HG02610 (cell line): Measurements from ENCODE around the gene CD151.

ENCODE experiments used
- ATAC-seq: cut with Tn5 transposase; IDR thresholded peaks from one replicate; pipeline ENCODE4 v1.9.1; 2021; ENCODE audit warnings: mild to moderate bottlenecking, moderate library complexity; ENCODE audit not compliant: unreplicated experiment

Gene CD151

DNA sequence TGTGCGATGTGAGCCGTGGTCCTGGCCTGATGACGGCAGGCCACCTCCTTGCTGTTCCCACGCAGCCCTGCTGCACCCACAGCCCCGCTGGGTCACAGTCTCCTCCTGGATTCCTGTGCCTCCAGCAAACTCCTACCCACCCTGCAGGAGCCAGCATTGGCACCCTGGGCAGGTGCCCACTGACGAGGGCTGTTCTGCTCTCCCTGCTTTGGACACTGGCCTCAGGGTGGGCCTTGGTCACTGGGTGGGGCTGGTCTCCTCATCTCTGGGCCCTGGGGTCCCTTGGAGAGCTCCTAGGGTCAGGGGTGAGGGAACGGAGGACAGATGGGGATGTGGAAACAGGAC is 22.6 kb downstream of the CD151 start:
- no peak for ATAC-seq

DNA sequence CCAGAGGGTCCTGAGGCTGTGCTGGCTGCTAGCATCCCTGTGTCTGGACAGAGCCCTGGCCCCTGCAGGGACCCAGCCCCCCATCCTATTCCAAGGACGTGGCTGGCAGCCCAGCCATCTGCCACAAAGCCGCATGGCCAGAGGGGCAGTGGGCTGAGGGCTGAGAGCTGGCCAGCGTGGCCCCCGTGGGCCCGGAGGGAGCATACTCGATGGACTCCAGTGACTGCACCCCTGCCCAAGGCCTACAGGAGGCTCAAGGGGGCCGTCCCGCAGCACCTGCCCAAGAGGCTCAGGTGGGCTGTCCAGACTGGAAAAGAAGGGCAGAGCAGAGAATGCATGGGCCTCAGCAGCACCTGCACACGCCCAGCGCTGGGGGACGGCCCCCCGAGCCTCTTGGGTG is 23.0 kb downstream of the CD151 start:
- ATAC-seq: no peak

DNA sequence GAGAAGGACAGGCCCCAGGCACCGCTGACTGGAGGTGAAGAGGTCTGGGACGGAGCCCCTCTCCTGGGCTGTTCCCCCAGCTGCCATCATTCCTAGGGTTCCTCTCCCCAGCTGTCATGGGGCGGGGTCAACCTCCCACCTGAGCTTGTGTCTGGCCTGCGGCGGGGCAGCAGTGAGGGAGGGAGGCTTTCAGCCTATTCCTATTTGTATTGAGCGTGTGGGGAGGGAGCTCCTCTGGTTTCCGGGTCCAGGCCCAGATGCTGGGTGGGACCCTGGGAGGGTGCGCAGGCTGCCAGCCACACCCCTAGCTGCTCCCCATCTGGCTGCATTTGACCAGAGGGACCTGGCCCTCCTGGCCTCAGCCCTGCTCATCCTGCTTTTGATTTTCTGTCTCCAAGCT is 23.6 kb downstream of the CD151 start:
- ATAC-seq: no peak

DNA sequence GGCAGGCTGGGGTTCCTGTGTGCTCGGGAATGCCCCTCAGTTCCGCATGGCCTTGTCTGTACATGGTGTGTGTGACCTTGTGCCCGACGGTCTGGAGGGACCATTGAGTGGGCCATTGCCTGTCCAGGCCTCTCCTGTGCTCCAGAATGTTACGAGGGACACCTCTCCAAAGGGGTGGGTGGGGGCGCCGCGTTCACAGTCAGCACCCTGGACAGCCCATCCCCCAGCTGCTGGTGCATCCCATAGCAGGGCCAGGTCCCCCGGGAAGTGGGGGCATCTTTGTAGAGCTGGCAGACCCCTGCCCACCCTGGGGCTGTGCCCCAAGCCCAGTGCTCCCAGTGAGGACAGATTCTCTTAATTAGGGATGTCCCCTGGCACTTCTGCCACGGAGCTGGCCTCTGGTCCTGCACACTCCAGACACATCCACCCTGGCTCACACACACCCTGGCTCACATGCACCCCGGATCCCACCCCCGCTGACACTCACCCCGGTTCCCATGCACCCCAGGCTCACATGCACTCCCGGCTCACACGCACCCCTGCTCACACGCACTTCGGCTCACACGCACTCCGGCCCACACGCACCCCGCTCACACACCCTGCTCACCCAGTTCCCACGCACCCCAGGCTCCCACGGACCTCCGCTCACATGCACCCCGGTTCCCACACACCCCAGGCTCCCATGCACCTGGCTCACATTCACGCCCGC is 25.5 kb downstream of the CD151 start:
- ATAC-seq: no peak

DNA sequence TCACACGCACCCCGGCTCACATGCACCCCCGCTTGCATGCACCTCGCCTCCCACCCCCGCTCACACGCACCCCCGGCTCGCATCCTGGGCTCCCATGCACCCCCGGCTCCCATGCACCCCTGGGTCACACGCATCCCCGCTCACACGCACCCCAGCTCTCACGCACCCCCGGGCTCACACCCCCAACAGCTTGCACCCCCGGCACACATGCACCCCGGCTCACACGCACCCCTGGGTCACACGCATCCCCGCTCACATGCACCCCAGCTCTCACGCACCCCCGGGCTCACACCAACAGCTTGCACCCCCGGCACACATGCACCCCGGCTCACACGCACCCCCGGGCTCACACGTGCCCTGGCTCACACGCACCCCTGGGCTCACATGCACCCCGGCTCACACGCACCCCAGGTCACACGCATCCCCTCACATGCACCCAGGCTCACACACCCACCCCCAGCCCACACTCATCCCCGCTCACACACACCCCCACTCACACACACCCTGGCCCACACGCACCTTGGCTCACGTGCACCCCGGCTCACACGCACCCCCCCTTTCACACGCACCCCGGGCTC is 26.1 kb downstream of the CD151 start:
- no peak for ATAC-seq

DNA sequence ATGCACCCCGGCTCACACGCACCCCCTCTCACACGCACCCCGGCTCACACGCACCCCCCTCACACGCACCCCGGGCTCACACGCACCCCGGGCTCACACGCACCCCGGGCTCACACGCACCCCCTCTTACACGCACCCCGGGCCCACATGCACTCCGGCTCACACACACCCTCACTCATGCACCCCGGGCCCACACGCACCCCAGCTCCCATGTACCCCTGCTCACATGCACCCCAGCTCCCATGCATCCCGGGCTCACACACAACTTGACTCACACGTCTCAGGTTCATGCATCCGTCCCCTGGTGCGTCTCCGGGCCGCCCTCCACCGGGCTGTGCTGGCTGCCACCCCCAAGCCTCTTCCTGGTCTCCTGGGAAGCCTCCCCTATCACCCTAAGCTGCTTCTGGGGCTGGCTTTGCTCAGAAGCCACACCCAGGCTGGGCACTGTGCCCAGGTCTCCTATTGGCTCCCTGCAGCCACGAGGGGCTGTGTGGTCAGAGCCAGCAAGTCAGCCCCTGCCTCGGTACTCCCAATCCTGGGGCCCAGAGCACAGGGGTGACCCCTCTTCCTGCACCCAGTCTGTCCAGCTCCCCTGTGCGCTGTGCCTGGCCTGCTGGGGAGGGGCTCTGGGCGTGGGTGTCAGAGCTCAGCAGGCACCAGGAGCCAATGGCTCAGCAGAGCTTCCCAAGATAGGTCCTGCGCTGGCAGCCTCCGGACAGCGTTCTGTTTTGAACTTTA is 26.8 kb downstream of the CD151 start:
- no peak for ATAC-seq

DNA sequence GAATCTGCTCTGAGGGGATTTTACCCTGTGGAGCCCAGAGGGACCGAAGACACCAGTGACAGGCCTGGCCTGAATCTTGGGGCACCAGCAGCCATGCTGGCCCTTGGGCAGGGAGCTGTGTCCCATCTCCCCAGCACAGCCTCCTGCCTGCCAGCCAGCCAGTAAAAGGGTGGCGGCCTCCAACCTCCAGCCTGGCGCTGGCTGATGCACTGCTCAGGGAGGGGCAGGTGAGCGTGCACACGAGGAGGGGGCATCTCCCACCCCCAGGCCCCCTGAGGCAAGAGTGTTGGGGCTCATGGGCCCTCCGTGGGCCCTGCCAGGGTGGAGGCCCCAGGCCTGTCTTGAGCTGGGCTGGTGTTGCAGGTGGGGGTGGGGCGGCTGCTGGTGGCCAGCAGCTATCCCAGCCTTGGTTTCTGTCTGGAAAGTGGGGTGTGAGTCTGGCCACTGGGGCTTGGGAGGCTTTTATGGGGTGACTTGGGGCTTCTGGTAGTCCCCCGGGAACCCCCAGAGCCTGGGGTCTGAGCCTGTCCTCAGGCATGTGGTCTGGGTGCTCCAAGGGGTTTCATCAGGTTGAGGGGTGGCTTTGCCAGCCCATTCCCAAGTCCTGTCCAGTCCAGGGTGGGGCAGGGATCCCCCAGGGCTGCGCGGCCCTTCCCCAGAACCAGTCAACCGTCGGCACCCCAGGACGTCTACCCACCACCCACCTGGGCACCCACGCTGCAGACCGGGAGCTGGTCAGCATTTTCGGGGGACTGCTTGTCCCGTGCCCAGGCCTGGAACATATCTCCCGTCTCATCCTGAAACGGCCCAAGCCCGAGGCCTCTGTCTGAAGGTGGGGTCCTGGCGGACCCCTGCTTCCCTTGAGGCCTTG is 27.7 kb downstream of the CD151 start:
- ATAC-seq: no peak

DNA sequence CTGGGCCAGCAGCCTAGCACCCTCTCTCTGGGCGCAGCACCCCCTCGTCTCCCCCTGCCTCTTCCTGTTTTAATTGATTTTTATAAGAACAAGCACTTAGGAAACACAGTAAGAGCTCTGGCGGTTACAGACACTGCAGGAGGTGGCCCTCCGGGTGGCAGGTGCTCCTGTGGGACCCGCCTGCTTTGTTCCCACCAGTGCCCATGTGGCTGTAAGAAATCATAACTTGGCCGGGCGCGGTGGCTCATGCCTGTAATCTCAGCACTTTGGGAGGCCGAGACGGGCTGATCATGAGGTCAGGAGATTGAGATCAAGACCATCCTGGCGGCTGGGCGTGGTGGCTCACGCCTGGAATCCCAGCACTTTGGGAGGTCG is 28.3 kb downstream of the CD151 start:
- ATAC-seq: no peak

DNA sequence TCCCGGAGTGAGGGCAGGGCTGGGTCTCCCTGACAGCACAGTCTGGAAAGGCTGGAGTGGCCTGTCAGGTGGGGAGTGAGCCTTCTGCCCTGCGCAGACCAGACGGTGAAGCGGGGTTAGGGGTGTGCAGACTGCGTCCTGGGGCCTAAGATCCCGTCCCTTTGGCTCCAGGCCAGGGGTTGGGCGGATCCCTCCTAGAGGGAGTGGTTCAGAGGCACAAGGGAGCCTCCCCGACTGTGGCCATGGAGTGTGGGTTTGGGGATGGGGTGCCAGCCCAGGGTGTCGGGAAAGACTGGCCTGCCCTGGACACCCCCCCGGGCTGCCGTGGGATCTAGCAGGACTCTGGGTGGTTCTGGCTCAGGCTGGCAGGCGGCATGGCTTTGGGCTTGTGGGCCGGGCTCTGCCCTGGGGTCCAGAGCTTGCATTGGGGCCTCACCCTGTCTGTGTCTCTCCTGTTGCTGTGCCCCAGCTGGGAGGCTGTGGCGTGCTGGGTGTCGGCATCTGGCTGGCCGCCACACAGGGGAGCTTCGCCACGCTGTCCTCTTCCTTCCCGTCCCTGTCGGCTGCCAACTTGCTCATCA is 29.4 kb downstream of the CD151 start:
- ATAC-seq: no peak

DNA sequence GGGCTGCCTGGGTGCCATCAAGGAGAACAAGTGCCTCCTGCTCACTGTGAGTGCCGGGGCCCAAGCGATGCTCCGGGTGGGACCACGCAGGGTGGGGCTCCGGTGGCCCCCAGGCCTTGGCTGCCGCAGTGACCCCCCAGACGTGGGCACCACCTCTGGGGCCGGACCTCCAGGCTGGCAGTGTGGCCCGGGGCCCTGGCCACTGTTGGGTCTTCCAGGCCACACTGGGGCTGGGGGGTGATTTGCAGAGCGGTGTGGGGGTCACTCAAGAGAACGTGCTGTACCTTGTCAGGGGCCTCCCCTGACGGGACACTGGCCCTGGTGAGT is 29.9 kb downstream of the CD151 start:
- ATAC-seq: no peak

DNA sequence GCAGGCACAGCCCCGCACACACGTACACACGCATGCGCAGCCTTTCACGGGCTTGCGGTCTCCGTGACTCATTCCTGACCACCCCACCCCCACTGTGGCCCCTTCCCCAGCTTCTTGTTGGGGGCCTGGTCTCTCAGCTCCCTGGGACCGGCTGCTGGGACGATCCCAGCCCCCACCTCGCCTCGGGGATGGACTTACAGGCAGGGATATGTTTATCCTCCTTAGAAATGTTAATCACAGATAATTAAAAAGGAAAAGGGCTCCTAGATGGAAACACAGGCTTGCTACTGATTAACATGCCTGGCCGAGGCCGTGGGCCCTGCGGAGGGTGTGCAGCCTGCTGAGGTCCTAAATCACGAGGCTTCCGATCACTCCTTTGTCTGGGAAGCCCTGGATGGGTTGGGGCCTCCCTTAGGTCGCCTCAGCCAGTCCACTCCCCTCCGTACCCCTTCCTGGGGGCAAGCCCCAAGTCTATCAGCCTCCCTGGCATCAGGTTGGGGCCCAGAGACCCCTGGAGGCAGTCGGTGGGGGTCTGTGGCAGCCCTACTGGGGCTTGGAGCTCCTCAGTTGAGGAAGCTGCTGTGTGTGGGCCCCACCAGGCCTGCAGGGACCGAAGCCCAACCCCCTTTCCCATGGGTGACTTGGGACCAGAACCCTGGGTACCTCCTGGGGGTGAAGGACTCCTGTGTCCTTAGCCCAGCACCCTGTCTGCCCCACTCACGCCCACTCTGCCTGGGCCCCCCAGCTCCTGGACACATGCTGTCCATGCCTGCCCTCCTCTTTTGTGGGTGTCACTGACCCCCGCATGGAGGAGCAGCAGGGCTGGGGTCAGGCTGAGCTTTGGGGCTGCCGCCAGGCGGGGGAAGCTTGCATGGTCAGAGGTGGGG is 30.5 kb downstream of the CD151 start:
- ATAC-seq: no peak

DNA sequence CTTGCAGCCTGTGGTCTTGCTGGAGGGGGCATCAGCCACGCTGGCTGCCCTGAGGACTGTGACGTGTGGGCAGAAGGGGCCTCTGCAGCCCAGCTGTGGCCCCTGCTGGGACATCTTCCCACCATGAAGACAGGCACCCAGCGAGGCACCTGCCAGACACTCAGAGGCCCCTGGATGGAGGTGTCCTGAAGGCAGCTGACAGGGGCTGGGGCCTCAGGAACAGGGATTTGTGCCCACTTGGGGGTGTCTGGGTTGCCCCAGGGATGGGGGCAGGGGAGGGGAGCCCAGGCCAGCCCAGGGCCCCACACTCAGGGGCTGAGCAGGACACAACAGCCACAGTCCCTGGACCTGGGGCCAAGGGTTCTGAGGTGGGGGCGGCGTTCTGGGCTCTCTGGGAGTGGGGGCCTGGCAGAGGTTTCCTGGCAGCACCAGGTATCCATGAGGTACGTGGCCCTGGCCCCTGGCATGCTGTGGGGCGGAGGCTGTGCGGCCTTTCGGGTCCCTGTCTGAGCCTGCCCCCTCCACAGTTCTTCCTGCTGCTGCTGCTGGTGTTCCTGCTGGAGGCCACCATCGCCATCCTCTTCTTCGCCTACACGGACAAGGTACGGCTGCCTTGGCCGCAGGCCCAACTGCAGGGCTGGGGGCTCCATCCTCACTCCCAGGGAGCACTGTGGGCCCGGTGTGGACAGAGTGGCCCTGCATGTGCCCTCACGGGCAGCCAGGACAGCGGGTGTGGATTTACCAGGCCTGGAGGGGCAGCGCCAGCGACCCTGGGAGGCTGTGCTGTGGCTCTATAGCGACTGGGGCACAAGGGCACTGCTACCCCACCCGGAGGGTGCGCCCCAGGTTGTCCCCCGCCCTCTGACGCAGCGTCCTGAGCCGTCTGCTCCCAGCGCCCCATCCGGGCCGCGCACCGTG is 31.4 kb downstream of the CD151 start:
- no peak for ATAC-seq

DNA sequence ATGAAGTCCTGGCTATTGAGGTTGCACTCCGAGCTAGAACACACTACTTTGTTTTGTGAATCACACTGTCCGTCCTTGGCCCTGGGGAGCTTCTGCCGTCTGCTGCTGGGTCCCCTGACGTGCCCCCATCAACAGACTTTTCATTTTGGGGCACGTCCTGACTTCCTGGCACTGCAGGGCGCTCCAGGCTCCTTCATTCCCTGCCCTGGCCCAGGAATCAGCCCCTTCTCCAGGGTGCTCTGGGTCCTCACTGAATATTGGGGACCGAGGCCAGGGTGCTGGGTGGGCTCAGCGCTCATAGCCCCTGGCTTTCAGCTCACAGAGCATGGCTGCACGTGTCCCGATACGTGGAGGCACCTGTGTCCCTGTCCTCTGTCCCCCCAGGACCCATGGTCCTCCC is 32.1 kb downstream of the CD151 start:
- no peak for ATAC-seq

DNA sequence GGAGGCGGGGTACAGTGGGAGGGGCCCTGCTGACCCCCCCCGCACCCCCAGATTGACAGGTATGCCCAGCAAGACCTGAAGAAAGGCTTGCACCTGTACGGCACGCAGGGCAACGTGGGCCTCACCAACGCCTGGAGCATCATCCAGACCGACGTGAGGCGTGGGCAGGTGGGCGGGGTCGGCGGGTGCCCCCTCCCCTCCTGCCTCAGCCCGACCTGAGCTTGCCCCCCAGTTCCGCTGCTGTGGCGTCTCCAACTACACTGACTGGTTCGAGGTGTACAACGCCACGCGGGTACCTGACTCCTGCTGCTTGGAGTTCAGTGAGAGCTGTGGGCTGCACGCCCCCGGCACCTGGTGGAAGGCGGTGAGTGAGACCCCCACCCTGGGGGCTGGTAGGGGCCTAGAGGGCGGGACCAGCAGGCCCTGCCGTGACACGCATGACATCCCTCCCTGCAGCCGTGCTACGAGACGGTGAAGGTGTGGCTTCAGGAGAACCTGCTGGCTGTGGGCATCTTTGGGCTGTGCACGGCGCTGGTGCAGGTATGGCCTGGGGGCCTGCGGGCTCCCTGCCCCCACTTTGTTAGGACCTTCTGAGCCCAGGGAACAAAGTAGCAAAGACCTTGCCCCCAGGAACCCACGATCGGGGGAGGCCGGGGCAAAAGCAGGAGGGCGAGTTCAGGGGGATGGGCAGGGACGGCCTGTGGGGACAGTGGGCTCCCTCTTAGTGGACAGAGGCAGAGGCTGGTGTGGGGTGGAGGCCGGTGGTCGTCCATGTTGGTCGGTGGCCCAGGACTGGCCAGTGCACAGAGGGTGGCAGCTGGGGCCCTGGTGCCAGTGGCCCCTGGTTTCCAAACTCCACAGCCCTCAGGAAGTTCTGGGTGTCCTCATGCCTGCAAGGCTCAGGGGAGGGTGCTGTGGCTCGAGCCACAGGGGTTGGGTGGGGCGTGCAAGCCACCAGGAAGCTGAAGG is 33.0 kb downstream of the CD151 start:
- no peak for ATAC-seq

DNA sequence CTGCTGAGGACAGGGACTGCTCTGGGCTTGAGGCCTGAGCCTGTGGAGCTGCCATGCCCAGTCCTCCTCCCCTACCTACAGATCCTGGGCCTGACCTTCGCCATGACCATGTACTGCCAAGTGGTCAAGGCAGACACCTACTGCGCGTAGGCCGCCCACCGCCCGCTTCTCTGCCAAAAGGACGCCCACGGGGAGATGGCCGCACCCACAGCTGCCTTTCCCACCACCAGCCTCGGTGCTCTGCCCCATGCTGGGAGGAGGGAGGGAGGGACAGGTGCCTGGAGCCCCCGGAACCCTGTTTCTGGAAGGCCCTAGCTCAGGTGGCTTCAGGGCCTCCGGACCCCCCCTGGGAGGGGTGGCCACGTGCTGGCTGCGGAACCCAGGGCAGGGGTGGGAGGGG is 33.7 kb downstream of the CD151 start:
- ATAC-seq: no peak

DNA sequence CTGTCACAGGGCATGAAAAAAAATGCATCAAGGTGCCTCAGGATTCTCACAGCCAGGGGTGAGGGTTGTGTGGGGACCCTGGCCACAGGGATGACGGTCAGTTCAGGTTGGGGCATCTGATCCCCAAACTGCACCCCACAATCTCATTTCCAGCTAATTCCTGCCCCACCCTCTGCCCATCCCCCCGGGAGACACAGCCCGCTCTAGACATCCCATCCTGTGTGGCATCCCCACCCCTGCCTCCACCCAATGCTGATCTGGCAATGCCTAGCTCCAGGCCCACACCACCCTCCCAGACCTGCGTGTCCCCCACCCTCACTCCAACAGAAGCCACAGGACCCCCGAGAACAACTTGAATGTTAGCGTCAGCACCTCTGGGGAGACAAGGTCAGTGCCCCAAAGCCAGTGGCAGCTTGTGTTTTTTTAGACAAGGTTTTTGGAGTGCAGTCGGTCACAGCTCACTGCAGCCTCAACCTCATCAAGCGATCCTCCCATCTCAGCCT is 35.2 kb downstream of the CD151 start:
- ATAC-seq: no peak

DNA sequence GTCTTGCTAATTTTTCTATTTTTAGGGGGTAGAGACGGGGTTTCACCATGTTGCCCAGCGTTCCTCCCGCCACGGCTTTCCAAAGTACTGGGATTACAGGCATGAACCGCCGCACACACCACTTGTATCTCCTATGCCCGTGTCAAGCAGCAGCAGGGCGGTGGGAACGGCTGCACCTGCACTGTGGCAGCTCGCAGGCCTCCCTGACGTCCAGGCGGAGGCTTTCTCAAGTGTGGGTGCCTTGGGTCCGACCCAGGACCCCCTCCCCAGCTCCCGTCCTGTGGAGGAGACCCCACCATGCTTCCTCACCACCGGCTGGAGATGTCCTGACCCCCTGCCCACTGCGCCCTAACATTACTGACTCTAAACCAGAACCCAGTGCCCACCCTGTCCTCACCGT is 35.6 kb downstream of the CD151 start:
- ATAC-seq: no peak

DNA sequence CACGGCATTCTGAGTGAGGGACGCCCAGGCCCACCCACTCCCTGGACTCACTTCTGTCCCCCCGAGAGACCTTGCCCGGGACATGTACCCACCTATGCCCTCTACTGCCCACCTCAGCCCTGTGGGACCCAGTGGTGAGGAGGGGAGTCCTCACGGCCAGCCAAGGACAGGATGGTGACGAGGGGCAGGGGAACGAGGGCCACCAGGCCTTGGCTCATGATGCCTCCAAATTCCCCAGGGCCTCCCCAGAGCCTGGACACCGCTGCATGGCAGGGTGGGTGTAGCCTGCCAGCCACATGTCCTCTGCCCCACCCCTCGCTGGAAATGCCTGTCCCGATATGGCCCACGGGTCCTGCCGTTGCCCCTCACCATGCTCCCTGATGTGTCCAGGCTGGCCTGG is 36.0 kb downstream of the CD151 start:
- no peak for ATAC-seq
